Measurements from ENCODE around the gene C1orf122.
A peak's percentile ranks its signal among the peaks of the same experiment; 100 is the strongest.

C1orf122 gene

GRCh38 chr1:37839676-37840075 lies 32.1 kb downstream of the C1orf122 start:
- Histone ChIP-seq H3K36me3 (replicated peaks; ENCODE audit: insufficient read depth, low read length) (no peaks in the 10 kb centered on the region; the same call in 1 of the 2 replicates), H3K4me2 (ENCODE audit: low read depth, low read length) (peak overlapping the region; percentile 47), H3K4me1 (ENCODE audit: low read length) (peaks cover 18% of the 10 kb centered on the region), H4K20me1 (ENCODE audit: insufficient read depth, low read length) (no peaks in the 10 kb centered on the region), H3K27ac (ENCODE audit: low read length) (peak overlapping the region; percentile 94), H3K27me3 (replicated peaks; ENCODE audit: insufficient read depth, low read length) (no peaks in the 10 kb centered on the region), H3K9ac (ENCODE audit: low read length) (peak overlapping the region; percentile 64), H2AFZ (ENCODE audit: low read length) (peak overlapping the region; percentile 55), H3K9me3 (replicated peaks; ENCODE audit: insufficient read depth, low read length) (no peaks in the 10 kb centered on the region), H3K79me2 (ENCODE audit: low read length) (peaks cover 24% of the 10 kb centered on the region), H3F3A (ENCODE audit: insufficient read depth, low read length) (peaks cover 10% of the 10 kb centered on the region), H3K9me2 (replicated peaks; ENCODE audit: insufficient read depth, low read length) (no peaks in the 10 kb centered on the region), H3K4me3 (ENCODE audit: low read length) (peak overlapping the region; percentile 44)
- peak; percentile 77 for DNase-seq
- TF ChIP-seq EZH2phosphoT487 (IDR thresholded peaks at IDR 0.05; ENCODE audit: low read length), result no peak
- no peak for TF ChIP-seq EZH2 (optimal IDR thresholded peaks at IDR 0.05; ENCODE audit: low read depth, low read length)

- H3K9me3 ChIP-seq (replicated peaks; ENCODE audit: insufficient read depth, low read length), result no peaks in the 10 kb centered on the region
- no peak overlapping the region for H2AFZ ChIP-seq (ENCODE audit: low read length)
- peak overlapping the region; percentile 94; the same call in 1 of the 2 replicates for H3K27ac ChIP-seq (ENCODE audit: low read length)
- no peak overlapping the region for H3K9ac ChIP-seq (ENCODE audit: low read length)
- H3K27me3 ChIP-seq (replicated peaks; ENCODE audit: insufficient read depth, low read length), result no peaks in the 10 kb centered on the region
- no peaks in the 10 kb centered on the region for H3K9me2 ChIP-seq (replicated peaks; ENCODE audit: insufficient read depth, low read length)
- H3K4me1 ChIP-seq (ENCODE audit: low read length), result peaks cover 18% of the 10 kb centered on the region
- TF ChIP-seq EZH2phosphoT487 (IDR thresholded peaks at IDR 0.05; ENCODE audit: low read length) (no peak), CTCF (IDR thresholded peaks at IDR 0.05; ENCODE audit: low read length) (no peak), EZH2 (optimal IDR thresholded peaks at IDR 0.05; ENCODE audit: low read depth, low read length) (no peak)
- H3K4me3 ChIP-seq (ENCODE audit: low read length), result no peak overlapping the region
- H3F3A ChIP-seq (ENCODE audit: insufficient read depth, low read length), result peaks cover 10% of the 10 kb centered on the region
- peak overlapping the region; percentile 47; the same call in 1 of the 2 replicates for H3K4me2 ChIP-seq (ENCODE audit: low read depth, low read length)
- no peak for DNase-seq
- peaks cover 33% of the 10 kb centered on the region for H3K79me2 ChIP-seq (ENCODE audit: low read length)
- no peaks in the 10 kb centered on the region for H4K20me1 ChIP-seq (ENCODE audit: insufficient read depth, low read length)
- no peaks in the 10 kb centered on the region; the same call in 1 of the 2 replicates for H3K36me3 ChIP-seq (replicated peaks; ENCODE audit: insufficient read depth, low read length)
These were observed 33.1 kb downstream of the C1orf122 start for GRCh38 chr1:37840711-37841110.

GRCh38 chr1:37841652-37842051 lies 34.1 kb downstream of the C1orf122 start:
- Histone ChIP-seq H3K36me3 (replicated peaks; ENCODE audit: insufficient read depth, low read length) (no peaks in the 10 kb centered on the region; the same call in 1 of the 2 replicates), H3F3A (ENCODE audit: insufficient read depth, low read length) (peaks cover 12% of the 10 kb centered on the region), H3K27me3 (replicated peaks; ENCODE audit: insufficient read depth, low read length) (no peaks in the 10 kb centered on the region), H3K9me2 (replicated peaks; ENCODE audit: insufficient read depth, low read length) (no peaks in the 10 kb centered on the region), H3K79me2 (ENCODE audit: low read length) (peaks cover 39% of the 10 kb centered on the region), H2AFZ (ENCODE audit: low read length) (no peak overlapping the region), H3K9me3 (replicated peaks; ENCODE audit: insufficient read depth, low read length) (no peaks in the 10 kb centered on the region), H3K4me2 (ENCODE audit: low read depth, low read length) (no peak overlapping the region), H3K27ac (ENCODE audit: low read length) (no peak overlapping the region), H3K9ac (ENCODE audit: low read length) (no peak overlapping the region), H3K4me1 (ENCODE audit: low read length) (peaks cover 19% of the 10 kb centered on the region), H4K20me1 (ENCODE audit: insufficient read depth, low read length) (no peaks in the 10 kb centered on the region), H3K4me3 (ENCODE audit: low read length) (no peak overlapping the region)
- DNase-seq, result no peak
- no peak for TF ChIP-seq EZH2phosphoT487 (IDR thresholded peaks at IDR 0.05; ENCODE audit: low read length)
- no peak for TF ChIP-seq CTCF (IDR thresholded peaks at IDR 0.05; ENCODE audit: low read length)
- no peak for TF ChIP-seq EZH2 (optimal IDR thresholded peaks at IDR 0.05; ENCODE audit: low read depth, low read length)

GRCh38 chr1:37844536-37844935 lies 36.9 kb downstream of the C1orf122 start:
- H2AFZ ChIP-seq (ENCODE audit: low read length), result no peak overlapping the region
- no peaks in the 10 kb centered on the region for H3K27me3 ChIP-seq (replicated peaks; ENCODE audit: insufficient read depth, low read length)
- no peaks in the 10 kb centered on the region for H3K9me2 ChIP-seq (replicated peaks; ENCODE audit: insufficient read depth, low read length)
- no peak overlapping the region for H3K27ac ChIP-seq (ENCODE audit: low read length)
- H4K20me1 ChIP-seq (ENCODE audit: insufficient read depth, low read length), result no peaks in the 10 kb centered on the region
- DNase-seq, result no peak
- H3K36me3 ChIP-seq (replicated peaks; ENCODE audit: insufficient read depth, low read length), result no peaks in the 10 kb centered on the region; the same call in 1 of the 2 replicates
- no peak overlapping the region for H3K4me2 ChIP-seq (ENCODE audit: low read depth, low read length)
- no peak overlapping the region for H3K4me3 ChIP-seq (ENCODE audit: low read length)
- no peak for TF ChIP-seq EZH2 (optimal IDR thresholded peaks at IDR 0.05; ENCODE audit: low read depth, low read length)
- no peak for TF ChIP-seq EZH2phosphoT487 (IDR thresholded peaks at IDR 0.05; ENCODE audit: low read length)
- TF ChIP-seq CTCF (IDR thresholded peaks at IDR 0.05; ENCODE audit: low read length), result no peak
- H3K9me3 ChIP-seq (replicated peaks; ENCODE audit: insufficient read depth, low read length), result no peaks in the 10 kb centered on the region
- H3K4me1 ChIP-seq (ENCODE audit: low read length), result peaks cover 20% of the 10 kb centered on the region
- H3F3A ChIP-seq (ENCODE audit: insufficient read depth, low read length), result peaks cover 11% of the 10 kb centered on the region
- H3K79me2 ChIP-seq (ENCODE audit: low read length), result peaks cover 67% of the 10 kb centered on the region
- no peak overlapping the region for H3K9ac ChIP-seq (ENCODE audit: low read length)
